ENCODE results near the gene KREMEN1. TPM values are rescaled to one million over a fixed set of nuclear protein-coding genes. Genes with fewer than 3 reads are reported as not detected.

Gene KREMEN1
- total RNA-seq, 1 experiment from 2014 or later = 31.9 TPM

DNA sequence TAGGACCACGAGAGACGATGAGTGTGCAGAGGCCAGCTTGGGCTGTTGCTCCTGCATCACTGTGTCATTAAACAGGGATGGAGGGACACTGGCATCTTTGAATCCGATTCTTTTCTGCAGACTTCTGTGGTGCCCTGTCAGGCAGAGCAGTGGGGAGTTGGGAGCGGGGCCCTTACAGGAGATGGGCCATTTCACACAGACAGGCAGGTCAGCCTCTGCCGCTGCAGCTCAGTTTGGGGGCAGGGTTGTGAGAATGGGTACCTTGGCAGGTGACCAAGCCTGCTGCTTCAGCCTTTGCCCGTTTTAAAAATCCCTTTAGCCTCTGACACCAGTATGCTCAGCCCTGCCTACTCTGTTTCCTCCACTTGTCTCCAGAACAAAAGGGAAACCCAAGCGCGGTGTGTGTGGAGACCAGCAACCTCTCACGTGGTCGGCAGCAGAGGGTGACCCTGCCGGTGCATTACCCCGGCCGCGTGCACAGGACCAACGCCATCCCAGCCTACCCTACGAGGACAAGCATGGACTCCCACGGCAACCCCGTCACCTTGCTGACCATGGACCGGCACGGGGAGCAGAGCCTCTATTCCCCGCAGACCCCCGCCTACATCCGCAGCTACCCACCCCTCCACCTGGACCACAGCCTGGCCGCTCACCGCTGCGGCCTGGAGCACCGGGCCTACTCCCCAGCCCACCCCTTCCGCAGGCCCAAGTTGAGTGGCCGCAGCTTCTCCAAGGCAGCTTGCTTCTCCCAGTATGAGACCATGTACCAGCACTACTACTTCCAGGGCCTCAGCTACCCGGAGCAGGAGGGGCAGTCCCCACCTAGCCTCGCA is 23.8 kb upstream of the KREMEN1 start:
- POLR2A ChIA-PET = no interaction called here
- H3K4me1 ChIP-seq (ENCODE audit: control insufficient read depth in 1 of 2, insufficient read depth in 2 of 2, low read length in 2 of 2) = no peaks in the 10 kb centered on the region
- no peaks in the 10 kb centered on the region for H3K9me3 ChIP-seq (ENCODE audit: control insufficient read depth in 1 of 2, insufficient read depth in 1 of 2, low read depth in 1 of 2, low read length in 2 of 2)
- TF ChIP-seq SP1 (IDR thresholded peaks at IDR 0.05; ENCODE audit: low read depth) = no peak
- no peak for TF ChIP-seq ZNF274 (IDR thresholded peaks at IDR 0.05; ENCODE audit: low read depth, low read length)
- TF ChIP-seq YY1 (IDR thresholded peaks at IDR 0.05; ENCODE audit: extremely low read depth, insufficient replicate concordance, low read depth, low read length) = no peak
- no peak for TF ChIP-seq EZH2phosphoT487 (IDR thresholded peaks at IDR 0.05; ENCODE audit: borderline replicate concordance)
- TF ChIP-seq CEBPB (IDR thresholded peaks at IDR 0.05; ENCODE audit: low read depth) = no peak
- TF ChIP-seq RAD21 (IDR thresholded peaks at IDR 0.05; ENCODE audit: low read depth) = no peak
- TF ChIP-seq POLR2A (IDR thresholded peaks at IDR 0.05; ENCODE audit: borderline replicate concordance, extremely low read depth, insufficient read depth, insufficient read length) = no peak
- no peak for TF ChIP-seq TCF7L2 (IDR thresholded peaks at IDR 0.05; ENCODE audit: borderline replicate concordance, extremely low read depth, insufficient read depth, insufficient read length)
- no peak for TF ChIP-seq JUND (IDR thresholded peaks at IDR 0.05)
- TF ChIP-seq, protein P1, sequence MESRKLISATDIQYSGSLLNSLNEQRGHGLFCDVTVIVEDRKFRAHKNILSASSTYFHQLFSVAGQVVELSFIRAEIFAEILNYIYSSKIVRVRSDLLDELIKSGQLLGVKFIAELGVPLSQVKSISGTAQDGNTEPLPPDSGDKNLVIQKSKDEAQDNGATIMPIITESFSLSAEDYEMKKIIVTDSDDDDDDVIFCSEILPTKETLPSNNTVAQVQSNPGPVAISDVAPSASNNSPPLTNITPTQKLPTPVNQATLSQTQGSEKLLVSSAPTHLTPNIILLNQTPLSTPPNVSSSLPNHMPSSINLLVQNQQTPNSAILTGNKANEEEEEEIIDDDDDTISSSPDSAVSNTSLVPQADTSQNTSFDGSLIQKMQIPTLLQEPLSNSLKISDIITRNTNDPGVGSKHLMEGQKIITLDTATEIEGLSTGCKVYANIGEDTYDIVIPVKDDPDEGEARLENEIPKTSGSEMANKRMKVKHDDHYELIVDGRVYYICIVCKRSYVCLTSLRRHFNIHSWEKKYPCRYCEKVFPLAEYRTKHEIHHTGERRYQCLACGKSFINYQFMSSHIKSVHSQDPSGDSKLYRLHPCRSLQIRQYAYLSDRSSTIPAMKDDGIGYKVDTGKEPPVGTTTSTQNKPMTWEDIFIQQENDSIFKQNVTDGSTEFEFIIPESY (IDR thresholded peaks at IDR 0.05; ENCODE audit: extremely low read depth, insufficient replicate concordance, low read length) = no peak
- no peak for TF ChIP-seq SIN3A (IDR thresholded peaks at IDR 0.05; ENCODE audit: low read depth)
- TF ChIP-seq, protein P2, sequence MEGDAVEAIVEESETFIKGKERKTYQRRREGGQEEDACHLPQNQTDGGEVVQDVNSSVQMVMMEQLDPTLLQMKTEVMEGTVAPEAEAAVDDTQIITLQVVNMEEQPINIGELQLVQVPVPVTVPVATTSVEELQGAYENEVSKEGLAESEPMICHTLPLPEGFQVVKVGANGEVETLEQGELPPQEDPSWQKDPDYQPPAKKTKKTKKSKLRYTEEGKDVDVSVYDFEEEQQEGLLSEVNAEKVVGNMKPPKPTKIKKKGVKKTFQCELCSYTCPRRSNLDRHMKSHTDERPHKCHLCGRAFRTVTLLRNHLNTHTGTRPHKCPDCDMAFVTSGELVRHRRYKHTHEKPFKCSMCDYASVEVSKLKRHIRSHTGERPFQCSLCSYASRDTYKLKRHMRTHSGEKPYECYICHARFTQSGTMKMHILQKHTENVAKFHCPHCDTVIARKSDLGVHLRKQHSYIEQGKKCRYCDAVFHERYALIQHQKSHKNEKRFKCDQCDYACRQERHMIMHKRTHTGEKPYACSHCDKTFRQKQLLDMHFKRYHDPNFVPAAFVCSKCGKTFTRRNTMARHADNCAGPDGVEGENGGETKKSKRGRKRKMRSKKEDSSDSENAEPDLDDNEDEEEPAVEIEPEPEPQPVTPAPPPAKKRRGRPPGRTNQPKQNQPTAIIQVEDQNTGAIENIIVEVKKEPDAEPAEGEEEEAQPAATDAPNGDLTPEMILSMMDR (IDR thresholded peaks at IDR 0.05 in 2 of 3, conservative IDR thresholded peaks at IDR 0.05 in 1 of 3; ENCODE audit: borderline replicate concordance in 1 of 3, insufficient read depth in 1 of 3, low read depth in 2 of 3, low read length in 2 of 3) = no peak
- TF ChIP-seq ZFX (IDR thresholded peaks at IDR 0.05) = no peak
- TF ChIP-seq EGR1 (IDR thresholded peaks at IDR 0.05; ENCODE audit: low read depth) = no peak
- H3K4me3 ChIP-seq (replicated peaks in 1 of 2; ENCODE audit: low read depth in 1 of 2, low read length in 2 of 2) = no peak overlapping the region
- H3K4me2 ChIP-seq (ENCODE audit: low read length) = no peak overlapping the region
- peaks cover 5 to 23% of the 10 kb centered on the region in 2 experiments; a peak in 3 of 4 replicates for H3K36me3 ChIP-seq (ENCODE audit: control insufficient read depth in 1 of 2, insufficient read depth in 2 of 2, low read length in 2 of 2)
- no peak overlapping the region for H3K9ac ChIP-seq (ENCODE audit: low read length)
- H3K9me2 ChIP-seq (ENCODE audit: insufficient read depth) = no peaks in the 10 kb centered on the region
- intact Hi-C loops (cut with micrococcal nuclease) = loop anchor here (10.0 kb wide), 1 partner anchor 196 kb away; no protein-coding TSS in a partner anchor
- no TSS peak for BruUV-seq (replicated peaks)
- H3K27ac ChIP-seq (ENCODE audit: low read depth, low read length) = no peak overlapping the region
- no peak overlapping the region for H2AFZ ChIP-seq (ENCODE audit: low read depth, low read length, poor library complexity, severe bottlenecking)
- H3K79me2 ChIP-seq (ENCODE audit: insufficient read depth, low read length) = no peaks in the 10 kb centered on the region
- DNase-seq (ENCODE audit: low read depth, low spot score) (no peak), ATAC-seq (no peak)
- CTCF ChIA-PET = interaction anchor here (1.1 kb wide), 1 partner anchor 8 kb away, joined by 3 read pairs; no protein-coding TSS in a partner anchor
- no peaks in the 10 kb centered on the region for H3K27me3 ChIP-seq (ENCODE audit: insufficient read depth, low read length)
- no peaks in the 10 kb centered on the region for H4K20me1 ChIP-seq (ENCODE audit: insufficient read depth)
- RAD21 ChIA-PET (ENCODE audit: low non-redundant PET in 1 of 2, low total read pairs in 2 of 2, uncharacterized antibody in 2 of 2, unreplicated experiment in 2 of 2) = no interaction called here
